ENCODE measurements around the gene TAF12.
"Not testable (repeated sequence)": the region's sequence is repeated elsewhere in the genome, so short reads cannot be mapped to it uniquely, and the experiment has no call there.

The TAF12 gene

GRCh38 chr1:28581531-28582247 lies 61.2 kb downstream of the TAF12 start:
- DNase-seq = peak; percentile 93 to 97

GRCh38 chr1:28580722-28581530 lies 61.9 kb downstream of the TAF12 start:
- peak; percentile 62 to 69 for DNase-seq

- DNase-seq = no peak
These were observed 63.5 kb downstream of the TAF12 start for GRCh38 chr1:28579401-28579800.

DNA sequence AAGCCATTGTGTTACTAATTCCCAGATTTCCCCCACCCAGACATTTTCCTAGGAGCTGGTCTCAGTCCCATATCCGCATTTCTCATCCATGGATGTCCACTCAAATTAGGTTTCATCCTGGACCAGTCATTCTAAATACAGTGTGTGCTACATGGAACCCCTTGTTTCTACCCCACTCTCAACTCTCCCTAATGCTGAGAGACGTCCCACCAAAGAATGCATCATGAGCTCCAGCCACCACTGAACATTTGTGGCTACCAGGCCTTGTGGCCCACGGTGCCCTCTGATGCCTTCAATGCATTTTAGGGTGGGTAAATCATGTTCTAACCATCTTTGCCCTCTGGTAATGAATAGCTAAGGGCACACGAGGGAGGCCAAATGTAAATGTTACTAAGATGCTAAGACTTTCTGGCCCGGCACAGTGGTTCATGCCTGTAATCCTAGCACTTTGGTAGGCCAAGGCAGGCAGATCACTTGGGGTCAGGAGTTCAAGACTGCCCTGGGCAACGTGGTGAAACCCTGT lies 64.1 kb downstream of the TAF12 start:
- DNase-seq = peak in 1 of 2 experiments; percentile 39

DNA sequence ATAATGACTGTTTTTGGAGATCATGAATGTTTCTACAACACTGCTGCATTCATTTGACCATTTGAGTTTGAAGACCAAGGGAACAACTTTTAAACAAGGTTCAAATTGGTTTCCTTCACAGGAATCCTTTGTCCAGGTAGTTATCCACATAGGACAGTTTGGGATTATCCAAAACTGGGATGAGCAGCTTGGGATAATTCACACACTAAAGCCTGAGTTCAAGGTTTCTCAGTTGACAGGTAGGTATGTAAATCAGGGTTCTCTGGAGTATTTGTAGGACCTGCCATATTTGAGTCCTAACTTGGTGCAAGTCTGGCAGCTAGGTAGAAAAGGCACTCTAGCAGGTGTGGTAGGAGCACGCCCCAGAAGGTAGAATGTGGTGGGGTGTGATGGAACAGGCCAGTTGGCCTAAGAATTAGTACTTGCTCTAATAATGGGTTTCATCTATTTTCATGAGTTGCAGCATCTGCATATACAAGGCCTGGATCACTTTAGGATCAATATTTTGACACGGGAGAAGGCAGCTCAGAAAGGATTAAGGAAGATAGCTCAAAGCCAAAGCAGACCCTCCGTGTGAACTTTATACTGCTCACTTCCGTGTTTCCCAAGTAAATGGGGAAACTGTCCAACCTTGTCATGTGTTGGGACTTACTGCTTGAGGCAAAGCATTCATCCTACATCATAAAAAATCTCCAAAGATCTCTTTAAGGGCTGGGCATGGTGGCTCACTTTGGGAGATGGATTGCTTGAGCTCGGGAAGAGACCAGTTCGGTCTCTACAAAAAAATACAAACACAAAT lies 64.9 kb downstream of the TAF12 start:
- DNase-seq = peak; percentile 63 to 64

DNA sequence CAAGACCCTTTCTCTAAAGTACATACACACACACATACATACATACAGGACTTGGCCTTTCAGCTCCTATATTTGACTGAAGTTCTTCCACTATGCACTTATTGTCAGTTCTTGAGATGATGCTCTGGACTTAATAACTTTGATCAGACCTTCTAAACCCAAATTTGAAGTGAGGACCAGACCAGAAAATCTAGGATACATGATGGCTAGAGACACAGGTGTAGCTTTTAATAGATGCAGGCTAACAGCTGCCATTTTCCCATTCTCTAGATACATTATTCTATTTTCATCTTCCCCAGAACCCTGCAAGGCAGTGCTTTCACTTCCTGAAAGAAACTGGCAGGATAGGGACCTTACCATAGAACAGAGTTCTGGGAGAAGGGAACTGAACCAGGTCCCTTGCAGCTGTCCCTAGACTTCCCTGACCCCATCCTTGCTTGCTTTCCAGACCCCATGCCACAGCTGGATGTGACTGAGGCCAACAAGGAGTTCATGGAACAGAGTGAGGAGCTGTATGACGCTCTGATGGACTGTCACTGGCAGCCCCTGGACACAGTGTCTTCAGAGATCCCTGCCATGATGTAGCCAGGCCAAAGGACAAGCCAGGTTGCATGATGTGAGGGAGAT lies 65.7 kb downstream of the TAF12 start:
- peak; percentile 71 to 75 for DNase-seq

GRCh38 chr1:28573564-28573963 lies 69.3 kb downstream of the TAF12 start:
- no peak for DNase-seq

- not testable (repeated sequence) for DNase-seq
These were observed 70.0 kb downstream of the TAF12 start for GRCh38 chr1:28572891-28573290.

- DNase-seq = no peak
These were observed 71.0 kb downstream of the TAF12 start for GRCh38 chr1:28571911-28572310.

- no peak for DNase-seq
These were observed 75.9 kb downstream of the TAF12 start for GRCh38 chr1:28566931-28567330.

DNA sequence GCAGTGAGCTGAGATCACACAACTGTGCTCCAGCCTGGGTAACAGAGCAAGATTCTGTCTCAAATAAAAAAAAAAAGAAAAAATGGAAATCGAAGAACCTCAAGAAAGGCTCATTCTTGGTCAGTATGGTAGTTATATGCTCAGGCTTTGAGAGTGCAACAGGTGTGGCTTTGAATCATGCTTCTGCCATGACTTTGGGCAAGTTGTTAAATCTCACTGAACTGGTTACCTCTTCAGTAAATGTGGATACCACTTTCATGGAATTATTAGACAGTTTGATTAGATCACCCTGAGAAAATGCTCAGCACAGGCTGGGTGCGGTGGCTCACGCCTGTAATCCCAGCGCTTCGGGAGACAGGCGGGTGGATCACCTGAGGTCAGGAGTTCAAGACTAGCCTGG lies 77.1 kb downstream of the TAF12 start:
- DNase-seq = no peak

- DNase-seq = no peak
These were observed 77.8 kb downstream of the TAF12 start for GRCh38 chr1:28565040-28565439.

DNA sequence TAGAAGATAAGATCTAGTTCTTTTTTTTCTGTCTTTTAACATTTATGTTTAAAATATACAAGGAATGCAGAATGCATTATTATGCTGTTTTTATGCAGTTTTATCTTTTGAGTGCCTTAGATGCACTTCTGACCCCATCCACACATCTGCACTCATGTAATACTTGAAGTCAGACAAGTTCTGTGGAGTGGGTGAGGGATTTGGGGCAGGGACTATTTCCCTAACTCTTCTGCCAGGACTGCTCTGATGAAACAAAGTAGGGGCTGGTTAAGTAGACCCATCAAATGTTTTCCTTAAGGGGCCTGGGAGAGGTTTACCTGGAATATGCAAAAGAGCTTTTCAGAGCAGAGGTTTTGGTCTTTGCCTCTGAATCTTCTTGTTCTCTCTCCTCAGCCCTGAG lies 78.6 kb downstream of the TAF12 start:
- DNase-seq = no peak

GRCh38 chr1:28560886-28561285 lies 82.0 kb downstream of the TAF12 start:
- no peak for DNase-seq

All from activated T-cell treated with anti-CD3 and anti-CD28 coated beads, Interleukin-2, amount 50 U/mL, for 48 hours (primary cell).